Islet of Langerhans (tissue), 1 donor: ENCODE measurements around the gene SFTPA2.
"Not testable (repeated sequence)": the region's sequence is repeated elsewhere in the genome, so short reads cannot be mapped to it uniquely, and the experiment has no call there.

Source experiments
- FAIRE-seq: peaks from one replicate; lab custom pipeline; 2011; peaks lifted over from hg19 to GRCh38; lab: Jason Lieb, UNC

Gene SFTPA2

DNA sequence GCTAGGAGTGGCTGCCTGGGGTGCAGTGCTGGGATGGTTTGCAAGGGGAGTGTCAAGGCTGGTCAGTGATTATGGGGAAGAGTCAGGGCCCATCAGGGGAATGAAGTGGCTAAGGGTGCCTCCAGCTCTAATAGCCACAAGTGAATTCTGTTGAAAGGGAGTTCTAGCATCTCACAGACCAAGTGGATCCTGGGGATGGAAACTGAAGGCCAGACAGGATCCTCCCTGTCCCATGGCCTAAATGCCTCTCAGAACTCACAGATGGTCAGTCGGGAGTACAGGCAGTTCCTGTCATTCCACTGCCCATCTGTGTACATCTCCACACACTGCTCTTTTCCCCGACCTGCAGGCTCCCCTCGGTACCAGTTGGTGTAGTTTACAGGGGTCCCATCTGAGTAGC is 3.2 kb downstream of the SFTPA2 start:
- not testable (repeated sequence) for FAIRE-seq

DNA sequence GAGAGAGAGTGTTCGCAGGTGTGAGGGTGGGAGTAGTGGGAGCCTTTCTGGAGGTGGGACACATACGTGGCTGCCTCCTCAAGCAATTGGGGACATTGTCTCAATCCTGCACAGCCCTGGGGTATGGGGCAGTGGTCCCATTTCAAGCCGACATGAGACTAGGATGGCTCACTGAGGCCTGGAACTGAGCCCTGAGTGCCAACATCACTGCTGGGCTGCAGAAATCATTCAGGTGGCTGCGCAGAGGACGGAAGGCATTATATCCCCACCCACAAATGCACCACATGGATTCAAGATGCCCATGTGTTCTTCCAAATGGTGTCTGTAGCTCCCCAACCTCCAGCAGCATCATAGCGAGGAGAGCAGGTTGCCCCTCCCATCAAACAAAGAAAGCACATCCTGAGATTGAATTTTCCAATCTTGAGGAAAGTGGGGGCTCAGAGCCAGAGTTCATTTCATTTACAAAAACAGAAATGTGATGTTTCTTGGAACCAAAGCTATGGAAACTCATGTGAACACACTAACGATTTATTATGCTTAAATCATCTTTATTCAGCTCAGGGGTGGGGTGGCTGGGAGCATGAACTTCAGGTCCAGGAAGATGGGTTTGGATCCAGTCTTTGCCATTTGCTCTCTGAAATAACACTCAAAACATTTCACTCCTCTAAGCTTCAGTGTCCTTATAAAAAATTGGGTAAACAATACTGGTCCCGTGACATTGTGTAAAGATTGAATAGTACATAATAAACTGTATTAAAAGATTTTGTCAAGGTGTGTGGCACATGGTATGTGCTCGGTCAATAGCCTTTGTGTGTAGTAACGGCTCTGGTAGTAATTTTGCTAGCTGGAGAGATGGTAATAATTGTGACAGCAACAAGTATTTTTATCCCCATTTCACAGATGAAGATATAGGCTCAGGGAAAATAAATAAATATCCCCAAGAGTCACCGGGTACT is 4.6 kb downstream of the SFTPA2 start:
- FAIRE-seq, result no peak

- no peak for FAIRE-seq
Measured at GRCh38 chr10:79552143-79552542, 8.1 kb downstream of the SFTPA2 start.

- no peak for FAIRE-seq
Measured at GRCh38 chr10:79547973-79548372, 12.2 kb downstream of the SFTPA2 start.

DNA sequence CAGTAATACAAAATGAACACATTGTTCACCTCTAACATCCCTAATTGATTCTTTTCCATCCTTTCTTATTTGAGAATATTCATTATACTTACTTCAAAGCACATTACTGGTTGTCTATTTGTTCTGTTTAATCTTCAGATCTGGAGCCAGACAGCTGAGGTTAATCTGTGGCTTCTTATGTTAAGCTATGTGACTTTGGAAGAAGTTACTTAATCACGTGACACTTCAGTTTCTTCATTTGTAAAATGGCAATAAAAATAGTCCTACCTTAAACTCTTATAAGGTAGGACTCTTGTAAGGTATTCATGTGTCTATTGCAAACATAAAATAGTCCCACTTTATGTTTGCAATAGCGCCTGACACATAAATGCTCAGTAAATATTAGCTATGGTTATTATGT is 13.1 kb downstream of the SFTPA2 start:
- FAIRE-seq, result not testable (repeated sequence)

- not testable (repeated sequence) for FAIRE-seq
Measured at GRCh38 chr10:79544926-79545659, 15.1 kb downstream of the SFTPA2 start.

GRCh38 chr10:79544408-79544807 is 15.8 kb downstream of the SFTPA2 start:
- FAIRE-seq, result not testable (repeated sequence)

- FAIRE-seq, result no peak
Measured at GRCh38 chr10:79542626-79543025, 17.6 kb downstream of the SFTPA2 start.

DNA sequence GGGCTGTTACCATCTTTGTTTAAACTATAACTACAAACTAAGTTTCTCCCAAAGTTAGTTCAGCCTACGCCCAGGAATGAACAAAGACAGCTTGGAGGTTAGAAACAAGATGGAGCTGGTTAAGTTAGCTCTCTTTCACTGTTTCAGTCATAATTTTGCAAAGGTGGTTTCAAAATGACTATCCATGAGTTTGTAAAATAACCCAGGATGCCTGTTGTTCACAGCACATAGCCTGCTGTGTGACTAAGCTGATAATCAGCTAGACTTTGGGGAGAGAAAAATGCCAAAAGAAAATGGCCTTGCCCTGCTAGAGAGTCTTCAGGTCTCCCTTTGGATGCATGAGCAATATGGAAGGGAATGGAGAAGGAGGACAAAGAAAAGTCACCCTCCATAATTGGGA is 19.3 kb downstream of the SFTPA2 start:
- FAIRE-seq, result not testable (repeated sequence)

DNA sequence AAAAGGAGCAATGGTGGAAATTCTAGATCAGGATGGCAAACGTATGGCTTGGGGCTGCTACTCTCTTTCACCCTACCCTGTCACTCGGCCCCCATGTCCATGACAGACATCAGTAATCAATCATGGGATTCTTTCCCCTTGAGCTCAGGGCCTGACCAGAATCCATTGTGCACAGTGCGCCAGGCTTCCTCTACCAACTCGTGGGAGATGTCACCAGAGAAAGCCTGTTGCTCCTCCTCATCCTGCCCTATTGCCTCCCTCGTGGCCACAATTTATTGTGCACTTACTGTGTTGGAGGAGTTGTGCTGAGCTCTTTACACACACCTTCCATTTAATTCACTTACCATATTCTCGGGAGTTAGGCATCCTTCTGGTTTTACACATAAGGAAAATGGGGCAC is 21.9 kb downstream of the SFTPA2 start:
- FAIRE-seq, result not testable (repeated sequence)

DNA sequence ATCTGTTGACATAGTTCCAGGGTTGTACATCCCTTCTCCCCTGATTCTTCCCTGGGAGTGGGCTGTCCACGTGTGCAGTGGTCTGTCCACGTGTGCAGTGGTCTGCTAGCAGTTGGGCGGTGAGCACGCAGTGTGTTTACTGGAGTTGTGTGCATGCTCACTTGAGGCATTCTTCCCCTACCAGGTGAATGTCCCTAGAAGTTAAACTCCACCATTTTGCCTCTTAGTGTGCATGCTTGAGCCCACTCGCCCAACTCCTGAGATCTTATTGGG is 26.4 kb downstream of the SFTPA2 start:
- not testable (repeated sequence) for FAIRE-seq

- not testable (repeated sequence) for FAIRE-seq
Measured at GRCh38 chr10:79533142-79533902, 26.9 kb downstream of the SFTPA2 start.

DNA sequence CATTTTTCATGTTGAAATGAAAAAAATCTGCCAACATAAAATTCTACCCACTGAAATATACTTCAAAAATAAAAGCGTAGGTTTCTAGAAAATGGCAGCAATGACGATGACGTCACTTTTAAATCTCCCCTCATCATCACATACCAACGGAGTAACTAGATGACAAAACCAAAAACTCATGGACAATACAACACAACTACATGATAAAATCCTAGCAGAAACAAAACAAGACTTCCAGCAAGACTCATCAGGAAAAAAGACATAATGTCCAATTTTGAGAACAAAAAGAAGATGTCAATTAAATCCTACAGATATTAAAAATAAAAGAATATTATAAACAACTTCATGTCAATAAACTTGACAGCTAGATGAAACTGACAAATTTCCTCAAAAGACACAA is 31.9 kb downstream of the SFTPA2 start:
- not testable (repeated sequence) for FAIRE-seq

DNA sequence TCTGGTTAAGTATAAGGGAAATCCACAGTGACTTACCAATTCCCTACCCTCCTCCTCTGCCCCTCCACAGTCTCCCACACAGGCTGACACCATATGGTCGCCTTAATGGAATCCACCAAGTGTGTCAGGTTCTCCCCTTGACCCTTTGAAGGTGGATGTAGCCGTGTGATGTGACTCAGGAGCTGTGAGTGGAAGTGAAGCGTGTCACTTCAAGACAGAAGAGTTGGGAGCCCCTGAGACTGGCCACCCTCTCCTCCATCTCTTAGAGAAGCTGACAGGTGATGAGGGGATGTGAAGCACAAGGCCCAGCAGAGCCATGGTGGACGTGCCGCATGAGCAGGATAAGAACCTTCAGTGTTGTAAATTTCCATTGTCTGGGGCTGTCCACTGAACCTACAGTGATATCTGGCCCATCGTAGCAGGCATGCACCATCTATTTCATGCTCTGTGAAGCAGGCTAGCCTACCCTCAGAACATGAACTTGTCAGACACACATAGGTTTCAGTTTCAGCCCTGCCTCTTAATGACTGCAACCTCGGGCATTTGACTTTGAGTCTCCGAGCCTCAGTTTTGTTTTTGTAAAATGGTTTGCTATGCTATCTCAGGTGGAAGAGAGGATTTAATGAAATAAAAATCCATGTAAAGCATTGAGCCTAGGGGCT is 35.0 kb downstream of the SFTPA2 start:
- FAIRE-seq, result not testable (repeated sequence)

DNA sequence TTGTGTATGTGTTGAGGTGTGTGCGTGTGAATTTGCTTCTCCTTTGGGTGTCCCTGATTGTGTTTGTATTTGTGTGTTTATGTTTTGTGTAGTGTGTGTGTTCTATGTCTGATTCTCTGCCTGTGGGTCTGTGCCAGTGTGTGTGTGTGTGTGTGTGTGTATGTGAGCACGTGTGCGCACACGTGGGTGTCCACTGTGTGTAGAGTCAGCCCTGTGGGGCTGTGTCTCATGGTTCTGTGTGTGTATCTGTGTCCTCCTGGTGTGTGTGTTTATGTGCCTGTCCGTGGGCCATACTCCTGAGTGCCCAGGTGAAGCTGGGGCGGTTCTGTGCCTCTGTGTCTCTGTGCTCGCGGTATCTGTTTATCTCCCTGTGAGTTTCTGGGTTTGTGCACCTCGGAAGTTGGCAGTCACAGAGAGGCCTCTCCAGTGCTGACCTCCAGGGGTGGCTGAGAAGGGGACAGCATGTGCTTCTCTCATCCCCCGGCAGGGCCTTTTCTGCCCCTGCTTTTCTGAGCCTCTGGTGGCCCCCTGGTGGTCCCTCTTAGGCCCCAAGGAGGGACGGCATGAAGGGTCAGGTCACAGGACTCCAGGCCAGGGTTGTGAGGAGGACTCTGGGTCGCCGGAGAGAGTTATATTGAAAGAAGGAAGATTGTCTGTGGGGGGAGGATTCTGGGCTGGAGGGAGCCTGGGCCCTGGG is 36.9 kb downstream of the SFTPA2 start:
- FAIRE-seq, result not testable (repeated sequence)

- FAIRE-seq, result not testable (repeated sequence)
Measured at GRCh38 chr10:79522464-79522863, 37.7 kb downstream of the SFTPA2 start.

- not testable (repeated sequence) for FAIRE-seq
Measured at GRCh38 chr10:79521751-79522150, 38.5 kb downstream of the SFTPA2 start.

- not testable (repeated sequence) for FAIRE-seq
Measured at GRCh38 chr10:79517567-79517966, 42.6 kb downstream of the SFTPA2 start.

DNA sequence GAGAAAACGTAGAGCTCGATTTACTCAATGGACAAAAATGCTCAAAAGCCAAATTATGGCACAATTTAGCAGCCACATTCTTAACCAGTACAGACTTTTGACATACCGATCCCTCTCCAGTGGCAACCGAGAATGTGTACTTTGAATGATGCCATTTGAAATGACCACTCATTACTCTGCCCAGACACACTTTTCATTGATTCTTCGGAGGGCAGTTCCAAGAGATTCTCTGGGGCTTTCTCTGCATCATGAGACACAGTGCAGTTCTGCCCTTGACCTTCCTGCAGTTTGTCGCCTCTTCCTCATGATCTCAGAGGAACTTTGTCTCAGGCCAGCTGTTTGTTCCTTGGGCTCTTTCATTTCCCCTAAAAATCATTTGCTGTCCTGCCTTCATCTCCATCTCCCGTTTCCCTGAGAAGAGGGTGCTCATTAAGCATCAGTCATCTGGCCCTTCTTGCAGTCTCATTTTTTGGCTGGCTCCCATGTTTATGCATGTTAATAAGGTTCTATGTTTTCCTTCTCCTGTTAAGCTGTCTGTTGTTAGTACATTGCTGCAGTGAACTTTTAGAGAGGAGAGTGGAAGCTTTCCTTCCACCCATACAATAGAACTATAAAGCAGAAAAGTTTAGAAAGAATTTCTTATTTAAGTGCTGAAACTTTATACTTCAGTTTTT is 43.5 kb downstream of the SFTPA2 start:
- FAIRE-seq, result not testable (repeated sequence)

- not testable (repeated sequence) for FAIRE-seq
Measured at GRCh38 chr10:79511891-79512583, 48.2 kb downstream of the SFTPA2 start, which contains the start of gene EIF5AL1. Gene EIF5AL1 (plus strand): TSS chr10:79512533. CDS start chr10:79512650, 117 bp downstream.
